Type B pancreatic cell (in vitro differentiated cells): ENCODE data around the gene TCF20. TPM values are rescaled to one million over a fixed set of nuclear protein-coding genes. Genes with fewer than 3 reads are reported as not detected.

Source experiments
- DNase-seq: peaks from one replicate; pipeline ENCODE4 v3.0.0; 2021; ENCODE audit warnings: mixed read lengths; ENCODE audit not compliant: unreplicated experiment; ENCODE audit errors: extremely low spot score
- H3K27ac Mint-ChIP-seq: 2 replicates; pipeline ENCODE4 v1.8.0; 2021; ENCODE audit warnings: mild to moderate bottlenecking, mixed read lengths
- H3K27me3 Mint-ChIP-seq: 2 replicates; pipeline ENCODE4 v1.8.0; 2021; ENCODE audit warnings: mixed read lengths
- H3K36me3 Mint-ChIP-seq: 2 replicates; pipeline ENCODE4 v1.8.0; 2021; ENCODE audit warnings: mixed read lengths
- H3K4me1 Mint-ChIP-seq: one replicate; pipeline ENCODE4 v1.8.0; 2021; ENCODE audit warnings: mixed read lengths; ENCODE audit not compliant: unreplicated experiment
- H3K4me3 Mint-ChIP-seq: 2 replicates; pipeline ENCODE4 v1.8.0; 2021; ENCODE audit warnings: mild to moderate bottlenecking, mixed read lengths
- H3K9me3 Mint-ChIP-seq: 2 replicates; pipeline ENCODE4 v1.8.0; 2021; ENCODE audit warnings: mixed read lengths
- total RNA-seq: library from RNA; stranded (reverse); gene quantifications from 2 replicates; pipeline ENCODE4 v1.2.1, GENCODE V29; 2021; ENCODE audit warnings: low replicate concordance
- TF ChIP-seq, protein P1 (sequence below): fragments of 200-600 bp; sonication (generic); conservative IDR thresholded peaks from 2 replicates; pipeline ENCODE4 v1.5.0; 2021; ENCODE audit warnings: antibody characterized with exemption, mild to moderate bottlenecking

TCF20 gene
- total RNA-seq, 1 donor from 2014 or later = 65.1 TPM

DNA sequence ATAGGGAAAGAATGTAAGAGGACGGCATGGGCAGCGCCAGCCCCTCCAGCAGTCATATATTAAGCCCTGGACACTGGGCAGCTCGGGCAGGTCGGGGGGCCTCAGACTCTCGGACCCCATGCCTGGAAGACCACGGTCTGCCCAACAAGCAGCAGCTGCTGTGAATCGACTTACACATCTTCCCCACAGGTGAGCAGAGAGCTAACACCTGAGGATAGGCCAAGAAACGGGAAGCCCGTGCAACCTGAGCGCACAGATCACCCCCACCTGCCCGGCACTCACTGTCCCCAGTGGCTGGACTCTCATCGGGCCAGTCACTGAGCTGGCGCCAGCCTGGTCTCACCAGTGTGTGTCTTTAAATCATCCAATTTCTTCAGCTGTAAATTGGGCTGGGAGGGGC is 4.7 kb upstream of the TCF20 start:
- H3K36me3 Mint-ChIP-seq = peaks cover 4% of the 10 kb centered on the region
- H3K4me1 Mint-ChIP-seq = peaks cover 25% of the 10 kb centered on the region
- peak; percentile 52 for DNase-seq
- H3K9me3 Mint-ChIP-seq = no peaks in the 10 kb centered on the region
- TF ChIP-seq, protein P1, sequence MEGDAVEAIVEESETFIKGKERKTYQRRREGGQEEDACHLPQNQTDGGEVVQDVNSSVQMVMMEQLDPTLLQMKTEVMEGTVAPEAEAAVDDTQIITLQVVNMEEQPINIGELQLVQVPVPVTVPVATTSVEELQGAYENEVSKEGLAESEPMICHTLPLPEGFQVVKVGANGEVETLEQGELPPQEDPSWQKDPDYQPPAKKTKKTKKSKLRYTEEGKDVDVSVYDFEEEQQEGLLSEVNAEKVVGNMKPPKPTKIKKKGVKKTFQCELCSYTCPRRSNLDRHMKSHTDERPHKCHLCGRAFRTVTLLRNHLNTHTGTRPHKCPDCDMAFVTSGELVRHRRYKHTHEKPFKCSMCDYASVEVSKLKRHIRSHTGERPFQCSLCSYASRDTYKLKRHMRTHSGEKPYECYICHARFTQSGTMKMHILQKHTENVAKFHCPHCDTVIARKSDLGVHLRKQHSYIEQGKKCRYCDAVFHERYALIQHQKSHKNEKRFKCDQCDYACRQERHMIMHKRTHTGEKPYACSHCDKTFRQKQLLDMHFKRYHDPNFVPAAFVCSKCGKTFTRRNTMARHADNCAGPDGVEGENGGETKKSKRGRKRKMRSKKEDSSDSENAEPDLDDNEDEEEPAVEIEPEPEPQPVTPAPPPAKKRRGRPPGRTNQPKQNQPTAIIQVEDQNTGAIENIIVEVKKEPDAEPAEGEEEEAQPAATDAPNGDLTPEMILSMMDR = no peak
- peaks cover 13% of the 10 kb centered on the region for H3K27me3 Mint-ChIP-seq
- no peak overlapping the region for H3K4me3 Mint-ChIP-seq
- no peak overlapping the region for H3K27ac Mint-ChIP-seq

DNA sequence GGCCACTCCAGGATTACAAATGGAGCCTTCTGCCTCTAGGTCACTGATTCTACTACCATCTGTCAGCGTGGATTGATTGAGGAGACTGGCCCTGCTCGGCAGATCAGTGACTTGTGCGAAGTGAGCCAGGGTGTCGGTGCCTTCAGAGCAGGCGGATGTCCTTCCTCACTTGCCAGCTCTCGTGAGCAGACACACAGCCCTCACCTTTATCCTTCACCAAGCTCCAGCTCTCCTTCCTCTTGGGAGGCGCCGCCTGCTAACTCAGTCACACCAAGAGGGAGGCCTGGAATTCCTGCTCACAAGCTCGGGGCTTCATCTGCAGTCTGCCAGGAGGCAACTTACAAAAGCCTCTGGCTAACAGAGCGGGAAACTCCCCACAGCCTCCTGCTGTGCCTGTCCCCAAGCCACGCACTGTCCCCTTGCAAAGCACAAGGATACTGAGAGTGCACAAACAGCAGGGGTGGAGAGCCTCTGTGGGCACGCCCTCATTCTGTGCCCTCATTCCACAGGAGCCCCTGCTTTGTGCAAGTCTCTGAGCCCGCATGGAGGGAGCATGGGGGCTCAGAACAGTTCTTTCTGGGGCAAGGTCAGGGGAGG is 3.5 kb upstream of the TCF20 start:
- Mint-ChIP-seq H3K27ac (peak overlapping the region; percentile 80), H3K4me1 (peaks cover 28% of the 10 kb centered on the region), H3K27me3 (peaks cover 10% of the 10 kb centered on the region), H3K9me3 (no peaks in the 10 kb centered on the region), H3K36me3 (peaks cover 4% of the 10 kb centered on the region), H3K4me3 (peak overlapping the region; percentile 75)
- TF ChIP-seq, protein P1 = no peak
- peak; percentile 66 for DNase-seq

- DNase-seq = no peak
- Mint-ChIP-seq H3K27me3 (peaks cover 8% of the 10 kb centered on the region), H3K4me3 (peak overlapping the region; percentile 54), H3K4me1 (peaks cover 37% of the 10 kb centered on the region), H3K36me3 (peaks cover 4% of the 10 kb centered on the region), H3K9me3 (no peaks in the 10 kb centered on the region), H3K27ac (no peak overlapping the region)
- TF ChIP-seq, protein P1 = no peak
Observed at GRCh38 chr22:42272431-42272999, 2.1 kb upstream of the TCF20 start.

DNA sequence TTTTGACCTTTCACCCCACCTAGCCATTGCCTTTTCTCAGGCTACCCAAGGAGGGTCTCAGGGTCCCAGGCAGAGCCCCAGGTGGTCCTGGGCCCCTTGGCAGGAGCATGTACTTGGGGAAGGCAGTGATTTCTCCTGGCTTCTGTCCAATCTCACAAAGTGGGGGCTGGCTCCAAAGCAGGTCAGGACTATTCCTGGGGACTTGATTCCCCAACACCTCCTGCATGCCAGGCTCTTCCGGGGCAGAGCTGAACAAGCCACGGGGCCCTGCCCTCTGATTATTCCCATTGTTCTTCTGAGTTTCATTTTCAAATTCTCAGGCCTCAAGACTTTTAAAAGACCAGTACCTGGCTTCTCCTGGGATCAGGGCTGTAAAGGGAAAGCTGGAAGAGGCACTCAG is 1.5 kb upstream of the TCF20 start:
- H3K9me3 Mint-ChIP-seq = no peaks in the 10 kb centered on the region
- TF ChIP-seq, protein P1 = no peak
- no peak for DNase-seq
- peaks cover 2% of the 10 kb centered on the region for H3K27me3 Mint-ChIP-seq
- H3K4me3 Mint-ChIP-seq = peak overlapping the region; percentile 86
- peak overlapping the region; percentile 53 for H3K27ac Mint-ChIP-seq
- peaks cover 33% of the 10 kb centered on the region for H3K4me1 Mint-ChIP-seq
- no peaks in the 10 kb centered on the region for H3K36me3 Mint-ChIP-seq

GRCh38 chr22:42271191-42271813 is 849 bp upstream of the TCF20 start:
- DNase-seq = no peak
- Mint-ChIP-seq H3K27me3 (no peaks in the 10 kb centered on the region), H3K4me1 (peaks cover 32% of the 10 kb centered on the region), H3K4me3 (peak overlapping the region; percentile 86), H3K36me3 (no peaks in the 10 kb centered on the region), H3K9me3 (no peaks in the 10 kb centered on the region), H3K27ac (peak overlapping the region; percentile 53)
- TF ChIP-seq, protein P1 = no peak
